OCI-LY7 (cell line): ENCODE measurements around the gene H3-3A. TPM values are rescaled to one million over a fixed set of nuclear protein-coding genes. Genes with fewer than 3 reads are reported as not detected.

Experiments
- Bru-seq: library from RNA; stranded (reverse); fragments of 400-500 nt; gene quantifications from one replicate; lab custom pipeline; 2021; lab: Mats Ljungman, UMichigan
- BruChase-seq, 2 experiments: library from RNA; stranded (reverse); fragments of 400-500 nt; gene quantifications; one replicate each; lab custom pipeline; 2021; lab: Mats Ljungman, UMichigan
- BruUV-seq: library from RNA; stranded (reverse); fragments of 400-500 nt; replicated peaks from 2 replicates; lab custom pipeline; 2021; lab: Mats Ljungman, UMichigan
- CTCF ChIA-PET: fragments of 300-600 bp; sonication (Branson Sonifier 250); formaldehyde crosslinking; loops from one replicate; lab custom pipeline; 2022; ENCODE audit warnings: antibody characterized with exemption; ENCODE audit not compliant: unreplicated experiment; lab: Charles Lee
- POLR2A ChIA-PET: fragments of 300-600 bp; sonication (Branson Sonifier 250); formaldehyde crosslinking; loops from one replicate; lab custom pipeline; 2022; ENCODE audit warnings: antibody characterized with exemption; lab: Charles Lee
- DNase-seq: peaks from one replicate; pipeline ENCODE4 v3.0.0-alpha.2; 2015; ENCODE audit warnings: low spot score
- H2AFZ ChIP-seq: fragments of 200-600 bp; sonication (generic), shearing (Covaris generic); 2 replicates; pipeline ENCODE4 v1.6.1; 2014; ENCODE audit warnings: mild to moderate bottlenecking, antibody characterized with exemption, low read length, moderate library complexity
- H3K27ac ChIP-seq: fragments of 200-600 bp; sonication (generic); 2 replicates; pipeline ENCODE4 v1.5.1; 2014; ENCODE audit warnings: mixed run types, low read depth, mild to moderate bottlenecking, moderate library complexity, low read length, inconsistent platforms; ENCODE audit not compliant: poor library complexity, severe bottlenecking
- H3K36me3 ChIP-seq: fragments of 200-600 bp; sonication (generic); 2 replicates; pipeline ENCODE4 v1.6.1; 2014; ENCODE audit warnings: mild to moderate bottlenecking, antibody characterized with exemption, low read length, moderate library complexity, mixed read lengths; ENCODE audit not compliant: insufficient read depth
- H3K4me1 ChIP-seq: fragments of 200-600 bp; sonication (generic); 2 replicates; pipeline ENCODE4 v1.5.1; 2014; ENCODE audit warnings: mild to moderate bottlenecking, low read length; ENCODE audit not compliant: insufficient read depth, poor library complexity, severe bottlenecking
- H3K4me2 ChIP-seq: fragments of 200-600 bp; sonication (generic); 2 replicates; pipeline ENCODE4 v1.6.1; 2014; ENCODE audit warnings: mild to moderate bottlenecking, low read length
- H3K4me3 ChIP-seq: fragments of 200-600 bp; sonication (generic); 2 replicates; pipeline ENCODE4 v1.5.1; 2014; ENCODE audit warnings: mild to moderate bottlenecking, low read depth, low read length; ENCODE audit not compliant: poor library complexity, severe bottlenecking
- H3K79me2 ChIP-seq: fragments of 200-600 bp; sonication (generic); 2 replicates; pipeline ENCODE4 v1.6.1; 2016; ENCODE audit warnings: low read depth, mild to moderate bottlenecking, low read length, moderate library complexity, mixed read lengths; ENCODE audit not compliant: insufficient read depth
- H3K9me2 ChIP-seq: fragments of 200-600 bp; sonication (generic); 2 replicates; pipeline ENCODE4 v1.6.1; 2016; ENCODE audit warnings: mild to moderate bottlenecking, low read length, mixed read lengths; ENCODE audit not compliant: insufficient read depth
- H3K9me3 ChIP-seq: fragments of 200-600 bp; sonication (generic); 2 replicates; pipeline ENCODE4 v1.6.1; 2014; ENCODE audit warnings: mild to moderate bottlenecking, mixed run types, low read length, mixed read lengths
- H4K20me1 ChIP-seq: fragments of 200-600 bp; sonication (generic); 2 replicates; pipeline ENCODE4 v1.6.1; 2014; ENCODE audit warnings: mild to moderate bottlenecking, antibody characterized with exemption, low read length, moderate library complexity, mixed read lengths; ENCODE audit not compliant: insufficient read depth
- CTCF ChIP-seq: fragments of 200-600 bp; sonication (generic); conservative IDR thresholded peaks from 2 replicates; pipeline ENCODE4 v1.5.1; 2014; ENCODE audit warnings: mild to moderate bottlenecking, antibody characterized with exemption, low read length, moderate library complexity, mixed read lengths
- EZH2phosphoT487 ChIP-seq: fragments of 200-600 bp; sonication (generic); IDR thresholded peaks from 2 replicates; pipeline ENCODE4 v1.6.1; 2018; ENCODE audit warnings: low read depth, borderline replicate concordance, mild to moderate bottlenecking, mixed run types, antibody characterized with exemption, low read length, moderate library complexity, mixed read lengths
- intact Hi-C: fragments of 100-400 bp; cut with micrococcal nuclease; formaldehyde crosslinking; loops from one replicate; pipeline ENCODE4 v1.10.0; 2022; ENCODE audit not compliant: unreplicated experiment
- long read RNA-seq: library from polyadenylated mRNA; stranded (forward); transcript quantifications from one replicate; pipeline ENCODE4 v2.0.0, GENCODE V29; 2022
- total RNA-seq, 2 experiments: library from RNA; depleted of rRNA in 1 of 2; stranded (reverse); fragments of >200 nt in 1 of 2; shearing (Covaris generic) in 1 of 2; gene quantifications; 2 replicates each; pipeline ENCODE4 v1.2.3, GENCODE V29; 2014 to 2022

Gene H3-3A
- total RNA-seq (2014; rRNA removed; shearing (Covaris generic)) = 365 and 416 TPM in 2 replicates
- total RNA-seq (2022) = 661 and 742 TPM in 2 replicates
- percentile 99 among the genes with signal in this experiment for Bru-seq, nascent RNA
- BruChase-seq, experiment 1, labeled RNA remaining after a 6-hour chase = percentile 99 among the genes with signal in this experiment
- BruChase-seq, experiment 2, labeled RNA remaining after a 2-hour chase = percentile 95 among the genes with signal in this experiment
- long read RNA-seq, transcript H3F3A-203 (4 exons, 1,088 nt) = major isoform, 414 of 439 reads
- long read RNA-seq, partial matches to known transcripts = 12 of 439 reads
- long read RNA-seq, other reads (novel, unspliced or antisense) = 10 of 439 reads

- ChIA-PET POLR2A (interaction anchor here (0.7 to 1.7 kb wide), 11 partner anchors 22 to 583 kb away, joined by 3 to 8 read pairs (median 4); partner anchors contain the start of gene SDE2), CTCF (interaction anchor here (0.7 kb wide), 2 partner anchors 39 to 63 kb away, joined by 3 to 4 read pairs; no protein-coding TSS in a partner anchor)
- H4K20me1 ChIP-seq = peaks cover 34% of the 10 kb centered on the region
- no TSS peak for BruUV-seq
- peaks cover 33% of the 10 kb centered on the region for H3K4me1 ChIP-seq
- intact Hi-C loops = loop anchor here (1.0 to 5.0 kb wide), 5 partner anchors 63 to 634 kb away; partner anchors contain the start of genes ACBD3, LBR, PARP1 and SDE2
- H3K79me2 ChIP-seq = peaks cover 51% of the 10 kb centered on the region
- DNase-seq = peak; percentile 96
- peak within 1 kb of the TSS; percentile 79 for H3K4me2 ChIP-seq
- H3K4me3 ChIP-seq = peak within 1 kb of the TSS; percentile 89
- H3K36me3 ChIP-seq = peaks cover 41% of the 10 kb centered on the region
- H3K9me3 ChIP-seq = no peaks in the 10 kb centered on the region
- TF ChIP-seq CTCF (0 out of 2 replicates have a peak, but pooled peaks have one; percentile 22), EZH2phosphoT487 (no peak)
- H3K9me2 ChIP-seq = no peaks in the 10 kb centered on the region
- peak within 1 kb of the TSS; percentile 79 for H2AFZ ChIP-seq
- H3K27ac ChIP-seq = peak within 1 kb of the TSS; percentile 92
These were observed at the start of gene H3-3A for GRCh38 chr1:226062558-226063223. Gene H3-3A (plus strand): TSS chr1:226062716. CDS start chr1:226064352, 1,636 bp downstream.

GRCh38 chr1:226017070-226017469 is 45.4 kb upstream of the H3-3A start:
- no TSS peak for BruUV-seq
- TF ChIP-seq CTCF (no peak), EZH2phosphoT487 (no peak)
- Histone ChIP-seq H3K9me2 (no peaks in the 10 kb centered on the region), H3K27ac (no peak overlapping the region), H3K9me3 (no peaks in the 10 kb centered on the region), H3K4me2 (no peak overlapping the region), H3K4me3 (no peak overlapping the region), H3K4me1 (no peaks in the 10 kb centered on the region), H3K36me3 (no peaks in the 10 kb centered on the region), H3K79me2 (no peaks in the 10 kb centered on the region), H2AFZ (no peak overlapping the region), H4K20me1 (no peaks in the 10 kb centered on the region)
- DNase-seq = no peak
- intact Hi-C loops = no loop called here
- ChIA-PET POLR2A (interaction anchor here (0.5 to 0.6 kb wide), 2 partner anchors 12 to 41 kb away, joined by 3 to 4 read pairs; no protein-coding TSS in a partner anchor), CTCF (no interaction called here)
